HCT116 (cell line): ENCODE measurements around the gene IRF9. TPM values are rescaled to one million over a fixed set of nuclear protein-coding genes. Genes with fewer than 3 reads are reported as not detected.

Experiments used
- ATAC-seq: fragments of 200-7000 bp; cut with Tn5 transposase; 2 replicates; pipeline ENCODE4 v1.9.1; 2020; ENCODE audit warnings: mild to moderate bottlenecking, moderate library complexity
- BruUV-seq: library from RNA; stranded (reverse); fragments of 400-500 nt; replicated peaks from 2 replicates; lab custom pipeline; 2021; lab: Mats Ljungman, UMichigan
- CTCF ChIA-PET: fragments of 300-600 bp; sonication (Branson Sonifier 250); formaldehyde crosslinking; loops from one replicate; lab custom pipeline; 2021; ENCODE audit warnings: antibody characterized with exemption; lab: Charles Lee
- POLR2A ChIA-PET: fragments of 300-600, 350-600 bp; sonication (Branson Sonifier 250); formaldehyde crosslinking; loops from one replicate; lab custom pipeline; 2021; ENCODE audit warnings: antibody characterized with exemption; lab: Charles Lee
- RAD21 ChIA-PET, 2 experiments: fragments of 300-600 bp; sonication (Branson Sonifier 250); formaldehyde crosslinking; loops; one replicate each; lab custom pipeline; 2023; ENCODE audit warnings: low total read pairs in 2 of 2; ENCODE audit not compliant: uncharacterized antibody in 2 of 2, unreplicated experiment in 2 of 2, low non-redundant PET in 1 of 2; lab: Charles Lee
- DNase-seq: peaks from one replicate; pipeline ENCODE4 v3.0.0-alpha.2; 2010; ENCODE audit warnings: low read depth, low spot score
- H2AFZ ChIP-seq: fragments of 200-600 bp; shearing (Covaris generic), sonication (generic); 2 replicates; pipeline ENCODE4 v1.6.1; 2017; ENCODE audit warnings: low read depth, mixed run types, mixed read lengths, antibody characterized with exemption, low read length; ENCODE audit not compliant: poor library complexity, severe bottlenecking
- H3K27ac ChIP-seq: 2 replicates; pipeline ENCODE4 v1.5.1; 2012; ENCODE audit warnings: low read depth, low read length
- H3K27me3 ChIP-seq: fragments of 200-600 bp; sonication (generic); 2 replicates; pipeline ENCODE4 v1.6.1; 2016; ENCODE audit warnings: mixed run types, low read length, mixed read lengths; ENCODE audit not compliant: insufficient read depth
- H3K36me3 ChIP-seq, 2 experiments: fragments of 200-500 bp in 1 of 2; fragments of 200-600 bp in 1 of 2; sonication (Bioruptor generic) in 1 of 2; sonication (generic) in 1 of 2; 2 replicates each; pipeline versions ENCODE4 v1.5.1 to v1.6.1; 2014 to 2016; ENCODE audit warnings: low read length in 2 of 2, inconsistent platforms in 1 of 2, mixed read lengths in 1 of 2, mixed run types in 1 of 2; ENCODE audit not compliant: insufficient read depth in 2 of 2, control insufficient read depth in 1 of 2
- H3K4me1 ChIP-seq, 2 experiments: fragments of 200-600 bp in 1 of 2; sonication (generic) in 1 of 2; 2 replicates each; pipeline versions ENCODE4 v1.5.1 to v1.6.1; 2012 to 2017; ENCODE audit warnings: low read length in 2 of 2, inconsistent platforms in 1 of 2, mild to moderate bottlenecking in 1 of 2, mixed read lengths in 1 of 2, mixed run types in 1 of 2, moderate library complexity in 1 of 2; ENCODE audit not compliant: insufficient read depth in 2 of 2, control insufficient read depth in 1 of 2
- H3K4me2 ChIP-seq: fragments of 200-600 bp; sonication (generic); 2 replicates; pipeline ENCODE4 v1.6.1; 2017; ENCODE audit warnings: mixed run types, low read length, mixed read lengths
- H3K4me3 ChIP-seq, 2 experiments: fragments of 200-600 bp in 1 of 2; sonication (generic) in 1 of 2; replicated peaks in 1 of 2; 2 replicates each; pipeline ENCODE4 v1.5.1; 2011 to 2016; ENCODE audit warnings: low read length in 2 of 2, control low read depth in 1 of 2, low read depth in 1 of 2, mild to moderate bottlenecking in 1 of 2, mixed read lengths in 1 of 2, mixed run types in 1 of 2
- H3K79me2 ChIP-seq: fragments of 200-600 bp; sonication (generic); 2 replicates; pipeline ENCODE4 v1.6.1; 2017; ENCODE audit warnings: mild to moderate bottlenecking, mixed run types, low read length, moderate library complexity, mixed read lengths; ENCODE audit not compliant: insufficient read depth
- H3K9ac ChIP-seq: fragments of 200-600 bp; sonication (generic); 2 replicates; pipeline ENCODE4 v1.6.1; 2016; ENCODE audit warnings: low read length, mixed read lengths
- H3K9me2 ChIP-seq: fragments of 200-600 bp; sonication (generic), shearing (Covaris generic); 2 replicates; pipeline ENCODE4 v1.6.1; 2017; ENCODE audit warnings: mixed run types, mild to moderate bottlenecking, moderate library complexity; ENCODE audit not compliant: insufficient read depth
- H3K9me3 ChIP-seq, 2 experiments: fragments of 200-500 bp in 1 of 2; fragments of 200-600 bp in 1 of 2; sonication (Bioruptor generic) in 1 of 2; sonication (generic) in 1 of 2; 2 replicates each; pipeline ENCODE4 v1.6.1; 2014 to 2017; ENCODE audit warnings: low read length in 2 of 2, mixed read lengths in 2 of 2, inconsistent platforms in 1 of 2, low read depth in 1 of 2, mild to moderate bottlenecking in 1 of 2, mixed run types in 1 of 2, moderate library complexity in 1 of 2; ENCODE audit not compliant: control insufficient read depth in 1 of 2, insufficient read depth in 1 of 2
- H4K20me1 ChIP-seq: fragments of 200-600 bp; sonication (generic), shearing (Covaris generic); 2 replicates; pipeline ENCODE4 v1.6.1; 2017; ENCODE audit warnings: mixed run types, mild to moderate bottlenecking, moderate library complexity; ENCODE audit not compliant: insufficient read depth
- EZH2 ChIP-seq: fragments of 200-600 bp; sonication (generic); IDR thresholded peaks from 2 replicates; pipeline ENCODE4 v1.6.1; 2017; ENCODE audit warnings: antibody characterized with exemption, mixed run types
- EZH2phosphoT487 ChIP-seq: fragments of 200-600 bp; IDR thresholded peaks from 2 replicates; pipeline ENCODE4 v1.6.1; 2018; ENCODE audit warnings: antibody characterized with exemption, borderline replicate concordance
- POLR2AphosphoS5 ChIP-seq: IDR thresholded peaks from 2 replicates; pipeline ENCODE4 v1.6.1; 2011; ENCODE audit warnings: mild to moderate bottlenecking, low read depth, low read length, moderate library complexity
- YY1 ChIP-seq: IDR thresholded peaks from 2 replicates; pipeline ENCODE4 v1.6.1; 2011; ENCODE audit warnings: low read length, low read depth, moderate library complexity, mild to moderate bottlenecking; ENCODE audit not compliant: insufficient replicate concordance; ENCODE audit errors: extremely low read depth
- ZFX ChIP-seq: fragments of 450-650 bp; IDR thresholded peaks from 2 replicates; pipeline ENCODE4 v1.6.1; 2017
- intact Hi-C: fragments of 100-400 bp; cut with micrococcal nuclease; formaldehyde crosslinking; loops from 2 replicates; pipeline ENCODE4 v1.10.0; 2022
- total RNA-seq: library from RNA; stranded (reverse); gene quantifications from one replicate; pipeline ENCODE4 v1.2.1, GENCODE V29; 2021; ENCODE audit not compliant: unreplicated experiment
- TF ChIP-seq, protein P1 (sequence below): IDR thresholded peaks from 2 replicates; pipeline ENCODE4 v1.6.1; 2012; ENCODE audit warnings: low read depth
- TF ChIP-seq, protein P2 (sequence below): IDR thresholded peaks from 2 replicates; pipeline ENCODE4 v1.6.1; 2012

IRF9 gene
- total RNA-seq, 1 experiment from 2014 or later: 21.7 TPM

DNA sequence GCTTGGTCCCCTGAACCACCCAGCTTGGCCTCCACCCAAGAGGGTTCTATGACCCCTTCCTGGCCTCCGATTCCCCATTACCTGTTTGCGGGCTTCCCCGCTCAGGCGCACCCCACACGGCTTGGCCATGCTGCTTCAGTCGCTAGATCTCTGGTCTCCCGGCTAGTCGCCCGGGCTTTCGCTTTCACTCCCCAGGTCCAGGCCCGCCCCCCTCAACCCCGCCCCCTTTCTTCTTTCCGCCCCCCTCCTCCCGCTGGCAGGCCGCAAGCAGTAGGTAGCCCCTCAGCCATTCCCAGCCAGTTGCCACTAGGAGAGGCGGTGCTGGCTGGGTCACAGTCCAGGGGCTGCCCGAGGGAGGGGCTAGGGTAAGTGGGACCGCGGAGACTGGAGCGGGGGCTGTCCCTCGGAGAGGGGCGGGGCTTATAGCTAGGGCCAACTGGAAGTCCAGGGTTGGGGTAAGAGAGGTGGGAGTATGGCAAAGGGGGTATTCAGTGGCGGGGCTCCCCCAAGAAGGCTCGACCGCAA lies 14.6 kb upstream of the IRF9 start, which contains the start of gene PSME2 (continued):
- TF ChIP-seq, protein P1, sequence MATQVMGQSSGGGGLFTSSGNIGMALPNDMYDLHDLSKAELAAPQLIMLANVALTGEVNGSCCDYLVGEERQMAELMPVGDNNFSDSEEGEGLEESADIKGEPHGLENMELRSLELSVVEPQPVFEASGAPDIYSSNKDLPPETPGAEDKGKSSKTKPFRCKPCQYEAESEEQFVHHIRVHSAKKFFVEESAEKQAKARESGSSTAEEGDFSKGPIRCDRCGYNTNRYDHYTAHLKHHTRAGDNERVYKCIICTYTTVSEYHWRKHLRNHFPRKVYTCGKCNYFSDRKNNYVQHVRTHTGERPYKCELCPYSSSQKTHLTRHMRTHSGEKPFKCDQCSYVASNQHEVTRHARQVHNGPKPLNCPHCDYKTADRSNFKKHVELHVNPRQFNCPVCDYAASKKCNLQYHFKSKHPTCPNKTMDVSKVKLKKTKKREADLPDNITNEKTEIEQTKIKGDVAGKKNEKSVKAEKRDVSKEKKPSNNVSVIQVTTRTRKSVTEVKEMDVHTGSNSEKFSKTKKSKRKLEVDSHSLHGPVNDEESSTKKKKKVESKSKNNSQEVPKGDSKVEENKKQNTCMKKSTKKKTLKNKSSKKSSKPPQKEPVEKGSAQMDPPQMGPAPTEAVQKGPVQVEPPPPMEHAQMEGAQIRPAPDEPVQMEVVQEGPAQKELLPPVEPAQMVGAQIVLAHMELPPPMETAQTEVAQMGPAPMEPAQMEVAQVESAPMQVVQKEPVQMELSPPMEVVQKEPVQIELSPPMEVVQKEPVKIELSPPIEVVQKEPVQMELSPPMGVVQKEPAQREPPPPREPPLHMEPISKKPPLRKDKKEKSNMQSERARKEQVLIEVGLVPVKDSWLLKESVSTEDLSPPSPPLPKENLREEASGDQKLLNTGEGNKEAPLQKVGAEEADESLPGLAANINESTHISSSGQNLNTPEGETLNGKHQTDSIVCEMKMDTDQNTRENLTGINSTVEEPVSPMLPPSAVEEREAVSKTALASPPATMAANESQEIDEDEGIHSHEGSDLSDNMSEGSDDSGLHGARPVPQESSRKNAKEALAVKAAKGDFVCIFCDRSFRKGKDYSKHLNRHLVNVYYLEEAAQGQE: no peak
- TF ChIP-seq EZH2: no peak
- TF ChIP-seq, protein P2, sequence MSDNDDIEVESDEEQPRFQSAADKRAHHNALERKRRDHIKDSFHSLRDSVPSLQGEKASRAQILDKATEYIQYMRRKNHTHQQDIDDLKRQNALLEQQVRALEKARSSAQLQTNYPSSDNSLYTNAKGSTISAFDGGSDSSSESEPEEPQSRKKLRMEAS: no peak

DNA sequence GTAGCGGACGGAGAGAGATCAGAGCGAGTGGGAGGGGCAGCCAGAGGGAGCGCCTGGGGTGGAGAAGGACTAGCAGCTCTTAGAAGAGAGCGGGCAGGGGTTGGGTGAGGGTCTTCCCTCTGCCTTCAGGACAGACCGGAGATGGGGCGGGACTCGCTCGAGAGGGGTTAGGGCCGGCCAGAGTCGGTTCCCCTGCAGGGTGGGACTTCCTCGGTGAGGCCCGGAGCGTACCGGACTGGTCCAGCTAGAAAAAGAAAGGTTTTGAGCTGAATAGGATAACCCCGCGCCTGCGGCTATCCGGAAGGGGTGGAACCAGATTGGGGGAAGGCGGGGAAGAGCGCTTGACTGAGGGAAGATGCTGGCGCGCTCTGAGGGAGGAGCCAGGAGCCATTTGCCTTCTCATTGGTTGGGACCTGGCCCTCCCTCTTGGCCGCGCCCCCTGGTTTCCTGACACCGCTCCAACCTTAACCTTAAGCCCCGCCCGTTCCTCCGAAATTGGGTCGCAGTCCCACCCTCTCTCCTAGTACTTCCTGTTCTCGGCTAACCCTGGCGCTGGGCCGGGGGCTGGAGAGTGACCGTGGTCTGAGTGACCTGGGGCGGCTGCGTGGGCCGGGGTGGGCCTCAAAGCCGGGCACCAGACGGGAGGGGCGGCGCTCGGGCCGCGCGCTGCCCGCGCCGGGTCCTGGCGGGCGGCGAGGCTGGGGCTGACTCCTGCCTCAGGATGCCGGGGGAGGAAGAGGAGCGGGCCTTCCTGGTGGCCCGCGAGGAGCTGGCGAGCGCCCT lies 13.9 kb upstream of the IRF9 start, which contains the start of gene RNF31:
Gene RNF31 (plus strand): TSS at position 521 of the 783 bp plus-strand sequence. CDS start 201 bp downstream, at position 722.
- peaks cover 17 to 23% of the 10 kb centered on the region in 2 experiments for H3K4me1 ChIP-seq
- intact Hi-C loops: loop anchor here (1.0 kb wide), 1 partner anchor 33 kb away; the partner anchor contains the start of genes DCAF11 and NRL
- POLR2A ChIA-PET: interaction anchor here (0.7 to 2.3 kb wide), 13 partner anchors 9 to 284 kb away, joined by 3 to 24 read pairs (median 4); partner anchors contain the start of genes DCAF11, IPO4, IRF9 and NRL
- H3K4me3 ChIP-seq: peak within 1 kb of the TSS; percentile 97 to 99
- H3K27ac ChIP-seq: peak within 1 kb of the TSS; percentile 95
- H3K9me2 ChIP-seq: no peaks in the 10 kb centered on the region
- peak; percentile 88 for ATAC-seq
- TF ChIP-seq POLR2AphosphoS5: peak; percentile 76
- peak; percentile 84 for TF ChIP-seq ZFX
- no peak for TF ChIP-seq EZH2phosphoT487
- no peak for TF ChIP-seq YY1
- peak; percentile 96 for DNase-seq
- no peak within 1 kb of the TSS for H2AFZ ChIP-seq
- CTCF ChIA-PET: interaction anchor here (0.6 to 3.9 kb wide), 13 partner anchors 8 to 284 kb away, joined by 3 to 19 read pairs (median 3); partner anchors contain the start of genes CIDEB, DCAF11, IRF9 and NRL
- H3K4me2 ChIP-seq: peak within 1 kb of the TSS; percentile 92
- no TSS peak for BruUV-seq
- no peaks in the 10 kb centered on the region for H3K27me3 ChIP-seq
- RAD21 ChIA-PET: interaction anchor here (0.6 to 1.2 kb wide), 3 partner anchors 11 to 38 kb away, joined by 3 to 4 read pairs (median 4); partner anchors contain the start of genes IRF9 (in 1 of the 2) and PSME1 (in 1 of the 2)
- H3K79me2 ChIP-seq: peaks cover 58% of the 10 kb centered on the region
- no peaks in the 10 kb centered on the region for H3K9me3 ChIP-seq
- peak within 1 kb of the TSS; percentile 86 for H3K9ac ChIP-seq
- H4K20me1 ChIP-seq: no peaks in the 10 kb centered on the region
- H3K36me3 ChIP-seq: peaks cover 34 to 37% of the 10 kb centered on the region in 2 experiments
